ENCODE data around the gene TADA2B. TPM values are rescaled to one million over a fixed set of nuclear protein-coding genes. Genes with fewer than 3 reads are reported as not detected.

Gene TADA2B
- total and polyA plus RNA-seq, 9 of the 15 experiments (the other 6 are each of a cell fraction or from before 2014, with no cell fraction given): 0.55 to 12.2 (median 7.5) TPM

GRCh38 chr4:7061815-7062214 is 18.6 kb downstream of the TADA2B start (continued):
- no peak for TF ChIP-seq PKNOX1 (IDR thresholded peaks at IDR 0.05)

- H3K9me3 ChIP-seq (replicated peaks; ENCODE audit: control insufficient read depth, insufficient read depth, low read depth, low read length): no peaks in the 10 kb centered on the region
- in situ Hi-C loops (cut with MboI) (no loop called here), intact Hi-C loops (cut with micrococcal nuclease) (no loop called here)
- H3K9me1 ChIP-seq (ENCODE audit: control insufficient read depth, insufficient read depth, low read length): no peaks in the 10 kb centered on the region
- peaks cover 80% of the 10 kb centered on the region for H3K36me3 ChIP-seq (ENCODE audit: control insufficient read depth, insufficient read depth, low read length)
- ChIA-PET CTCF (ENCODE audit: low intra/inter-chr PET ratio) (no interaction called here), POLR2A (interaction anchor here (0.7 to 1.2 kb wide), 4 partner anchors 10 to 43 kb away, joined by 3 to 8 read pairs (median 4); partner anchors contain the start of gene TADA2B)
- ATAC-seq: no peak
- H3K4me2 ChIP-seq (ENCODE audit: insufficient read depth, low read length): no peak overlapping the region
- H3K27me3 ChIP-seq (ENCODE audit: control insufficient read depth in 2 of 2, insufficient read depth in 2 of 2, low read length in 2 of 2): no peaks in the 10 kb centered on the region
- peaks cover 8% of the 10 kb centered on the region; the same call in 1 of the 2 replicates for H4K20me1 ChIP-seq (replicated peaks; ENCODE audit: control insufficient read depth, insufficient read depth, low read length)
- no peak overlapping the region for H3K27ac ChIP-seq (ENCODE audit: extremely low read depth, low read depth, low read length)
- no peak for FAIRE-seq
- no peak for TF ChIP-seq SLC30A9 (CRISPR knock-in tag; IDR thresholded peaks at IDR 0.05)
- TF ChIP-seq HMBOX1 (IDR thresholded peaks at IDR 0.05): no peak
- no peak for TF ChIP-seq TRIM24 (IDR thresholded peaks at IDR 0.05)
- no peak for TF ChIP-seq ZBTB8A (IDR thresholded peaks at IDR 0.05; ENCODE audit: partially characterized antibody)
- TF ChIP-seq HDGF (IDR thresholded peaks at IDR 0.05): no peak
- TF ChIP-seq MAFG (tag; conservative IDR thresholded peaks at IDR 0.05): no peak
- H3K79me2 ChIP-seq (ENCODE audit: control insufficient read depth, insufficient read depth, low read length): peaks cover 46% of the 10 kb centered on the region
- H3K4me3 ChIP-seq: no peak overlapping the region
- H2AFZ ChIP-seq (ENCODE audit: low read depth, low read length): no peak overlapping the region
- DNase-seq (ENCODE audit: extremely low read depth in 1 of 4, low spot score in 3 of 4): no peak
- H3K4me1 ChIP-seq (replicated peaks in 1 of 2; ENCODE audit: control insufficient read depth in 2 of 2, insufficient read depth in 2 of 2, low read length in 2 of 2): peaks cover 11 to 22% of the 10 kb centered on the region in 2 experiments; a peak in 4 of 5 replicates
- no TSS peak for BruUV-seq (replicated peaks)
- no peak overlapping the region for H3K9ac ChIP-seq (ENCODE audit: insufficient read depth in 1 of 2, low read depth in 2 of 2, low read length in 2 of 2)
- 96% methylated on average over 3 of the region's 4 CpGs for WGBS (ENCODE audit: insufficient coverage, low coverage, missing lambda C conversion rate)
These were observed 19.6 kb downstream of the TADA2B start for GRCh38 chr4:7062816-7063215.

Data from K562 (cell line).